Right ventricle myocardium inferior (tissue), 1 donor: ENCODE data around the gene CTIF. TPM values are rescaled to one million over a fixed set of nuclear protein-coding genes. Genes with fewer than 3 reads are reported as not detected.

Source experiments
- ATAC-seq: fragments of 200-7000 bp; cut with Tn5 transposase; one replicate; pipeline ENCODE4 v1.9.1; 2020; ENCODE audit warnings: mild to moderate bottlenecking, moderate library complexity
- DNase-seq: peaks from one replicate; pipeline ENCODE4 v3.0.0; 2021; ENCODE audit errors: missing footprints
- intact Hi-C: fragments of 100-400 bp; cut with DNase I; formaldehyde crosslinking; loops from one replicate; pipeline ENCODE4 v1.11.0; 2022
- microRNA-seq: library from miRNA; unstranded; fragments of <30 nt; microRNA quantifications from one replicate; pipeline ENCODE4 v1.2.0, GENCODE V29; 2020
- total RNA-seq: library from RNA; stranded (reverse); fragmentation: NEBNext Ultra II Directional; extraction: Animal tissue kit (Norgen Biotek cat#: 25700); gene quantifications from one replicate; pipeline ENCODE4 v1.2.1, GENCODE V29; 2021
- donor health status: DM: no; HTN: yes; CAD: no; lungs with severe emphysema.

The CTIF gene
- total RNA-seq, 1 donor from 2014 or later, result 74.0 TPM

GRCh38 chr18:48904091-48904490 lies 365.3 kb downstream of the CTIF start:
- DNase-seq (no peak), ATAC-seq (no peak)
- intact Hi-C loops, result no loop called here

GRCh38 chr18:48904847-48905394 lies 366.1 kb downstream of the CTIF start:
- intact Hi-C loops, result no loop called here
- DNase-seq (no peak), ATAC-seq (no peak)

- ATAC-seq, result no peak
- no peak for DNase-seq
- intact Hi-C loops, result no loop called here
Measured at GRCh38 chr18:48905513-48905912, 366.7 kb downstream of the CTIF start.

- ATAC-seq (no peak), DNase-seq (no peak)
- intact Hi-C loops, result no loop called here
Measured at GRCh38 chr18:48908916-48909315, 370.1 kb downstream of the CTIF start.

- intact Hi-C loops, result no loop called here
- DNase-seq, result no peak
- no peak for ATAC-seq
Measured at GRCh38 chr18:48909721-48910120, 370.9 kb downstream of the CTIF start.

GRCh38 chr18:48910972-48911545 lies 372.2 kb downstream of the CTIF start:
- ATAC-seq (no peak), DNase-seq (no peak)
- intact Hi-C loops, result no loop called here

Small RNAs within 50 kb of the gene (microRNA-seq; reads per million reads assigned to microRNA genes)
- not detected for gene MIR4743

Other genes starting within 250 kb of the CTIF start
- 3.2 TPM for gene ZBTB7C, start 129.6 kb upstream of the CTIF start, total RNA-seq